BLaER1 (cell line): Measurements from ENCODE around the gene SLCO4A1.
A peak's percentile ranks its signal among the peaks of the same experiment; 100 is the strongest.

Experiments
- H3K27ac ChIP-seq: shearing (Covaris generic); formaldehyde crosslinking; 2 replicates; pipeline ENCODE4 v1.8.1; 2022
- H3K27me3 ChIP-seq: shearing (Covaris generic); formaldehyde crosslinking; 2 replicates; pipeline ENCODE4 v1.8.1; 2022
- H3K36me3 ChIP-seq: shearing (Covaris generic); formaldehyde crosslinking; 2 replicates; pipeline ENCODE4 v1.8.1; 2022
- H3K4me1 ChIP-seq: shearing (Covaris generic); formaldehyde crosslinking; 2 replicates; pipeline ENCODE4 v1.8.1; 2022
- H3K4me2 ChIP-seq: shearing (Covaris generic); formaldehyde crosslinking; 2 replicates; pipeline ENCODE4 v1.8.1; 2022
- H3K4me3 ChIP-seq: shearing (Covaris generic); formaldehyde crosslinking; 2 replicates; pipeline ENCODE4 v1.8.1; 2022
- H3K9ac ChIP-seq: shearing (Covaris generic); formaldehyde crosslinking; 2 replicates; pipeline ENCODE4 v1.8.1; 2022
- H3K9me3 ChIP-seq: shearing (Covaris generic); formaldehyde crosslinking; 2 replicates; pipeline ENCODE4 v1.8.1; 2022
- H4K20me1 ChIP-seq: shearing (Covaris generic); formaldehyde crosslinking; 2 replicates; pipeline ENCODE4 v1.8.1; 2022
- Cebpa-rat ChIP-seq: shearing (Covaris generic); IDR thresholded peaks from 2 replicates; pipeline ENCODE4 v1.8.1; 2022

Gene SLCO4A1

DNA sequence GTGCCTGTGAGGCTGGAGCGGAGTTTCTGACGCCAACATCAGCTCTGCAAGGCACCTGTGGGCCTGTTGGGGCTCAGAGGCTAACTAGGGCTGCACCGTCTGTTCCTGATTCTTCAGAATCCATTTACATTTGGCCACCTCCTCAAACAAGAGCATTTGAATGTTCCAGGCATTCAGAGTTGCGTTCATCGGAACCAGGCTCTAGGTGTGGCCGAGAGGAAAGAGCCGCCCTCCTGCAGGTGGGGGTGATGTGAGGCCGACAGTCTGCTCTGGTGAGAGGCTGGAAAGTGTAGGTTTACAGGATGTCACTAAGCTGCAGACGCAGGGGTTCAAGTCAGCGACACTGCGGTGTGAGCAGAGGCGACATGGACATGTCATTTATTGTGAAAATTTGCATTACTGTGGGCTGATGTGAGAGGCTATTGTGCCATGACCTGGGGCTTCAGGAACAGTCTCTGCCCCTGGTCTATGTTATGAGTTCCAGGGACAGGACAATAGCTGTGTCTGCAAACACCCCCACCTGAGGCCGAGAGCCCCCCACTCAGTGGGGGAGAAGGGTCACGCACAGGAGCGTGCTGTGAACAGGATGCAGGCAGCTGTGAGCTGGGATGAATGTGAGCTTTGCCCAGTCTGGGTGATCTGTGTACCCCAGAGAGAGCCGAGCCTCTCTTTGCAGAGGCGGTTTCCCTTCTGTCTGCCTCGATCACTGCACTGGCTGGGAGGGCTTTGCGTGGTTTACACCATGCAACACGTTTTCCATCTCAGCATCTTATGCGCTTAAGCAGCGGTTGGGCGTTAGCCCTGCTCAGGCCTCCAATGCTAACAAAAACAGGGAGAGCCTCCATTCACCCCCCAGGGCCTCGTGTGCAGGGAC is 21.1 kb downstream of the SLCO4A1 start:
- 0 out of 2 replicates have a peak overlapping the region, but pooled peaks have one; percentile 4 for H3K27ac ChIP-seq
- H3K9me3 ChIP-seq, result no peaks in the 10 kb centered on the region
- no peaks in the 10 kb centered on the region for H3K27me3 ChIP-seq
- no peak overlapping the region for H3K4me2 ChIP-seq
- H3K4me3 ChIP-seq, result no peak overlapping the region
- peaks cover 67% of the 10 kb centered on the region for H4K20me1 ChIP-seq
- no peak overlapping the region for H3K9ac ChIP-seq
- H3K4me1 ChIP-seq, result peaks cover 11% of the 10 kb centered on the region; the same call in 1 of the 2 replicates
- H3K36me3 ChIP-seq, result peaks cover 88% of the 10 kb centered on the region
- no peak for TF ChIP-seq Cebpa-rat

DNA sequence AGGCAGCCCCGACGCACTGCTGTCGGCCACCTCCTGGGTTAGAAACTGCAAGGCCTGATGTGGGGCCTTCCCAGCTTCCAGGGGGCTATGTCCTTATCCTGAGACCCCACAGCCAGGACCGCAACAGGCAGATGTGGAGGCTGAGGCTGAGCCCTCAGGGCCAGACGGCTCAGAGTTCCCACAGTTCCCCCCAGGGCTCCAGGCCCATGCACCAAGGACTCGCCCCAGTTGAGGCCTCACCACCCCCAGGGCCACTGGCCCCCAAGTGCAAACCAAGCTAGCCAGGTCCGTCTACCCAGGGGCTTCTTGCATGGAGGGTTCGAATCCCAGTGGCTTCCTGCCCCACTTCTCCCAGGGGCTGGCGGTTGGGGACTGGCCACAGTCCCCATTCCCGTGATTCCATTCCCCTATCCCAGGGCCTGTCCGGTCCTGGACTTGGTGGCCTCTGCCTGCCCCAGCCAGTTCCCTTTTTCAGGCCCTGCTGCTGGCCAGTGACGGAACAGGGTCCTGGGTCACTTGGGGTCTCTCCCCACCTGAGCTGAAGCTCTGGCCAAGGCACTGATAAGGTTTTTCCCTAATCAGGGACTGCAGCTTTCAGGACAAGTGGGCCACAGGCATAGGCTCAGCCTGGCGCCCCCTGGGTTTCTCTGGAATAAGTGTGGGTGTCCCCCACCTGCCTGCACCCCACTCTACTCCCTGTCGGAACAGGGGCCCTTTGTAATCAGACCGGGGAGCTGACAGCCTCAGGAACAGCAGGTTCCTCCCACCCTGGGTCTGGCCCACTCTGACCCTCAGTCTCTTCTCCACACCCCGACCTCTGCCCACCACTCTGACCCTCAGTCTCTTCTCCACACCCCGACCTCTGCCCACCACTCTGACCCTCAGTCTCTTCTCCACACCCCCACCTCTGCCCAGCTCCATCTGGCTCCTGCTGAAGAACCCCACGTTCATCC is 22.0 kb downstream of the SLCO4A1 start:
- no peaks in the 10 kb centered on the region for H3K27me3 ChIP-seq
- H3K9me3 ChIP-seq, result no peaks in the 10 kb centered on the region
- peaks cover 11% of the 10 kb centered on the region; the same call in 1 of the 2 replicates for H3K4me1 ChIP-seq
- no peak for TF ChIP-seq Cebpa-rat
- peaks cover 88% of the 10 kb centered on the region for H3K36me3 ChIP-seq
- no peak overlapping the region for H3K4me3 ChIP-seq
- no peak overlapping the region for H3K4me2 ChIP-seq
- 0 out of 2 replicates have a peak overlapping the region, but pooled peaks have one; percentile 19 for H3K9ac ChIP-seq
- H4K20me1 ChIP-seq, result peaks cover 59% of the 10 kb centered on the region
- 0 out of 2 replicates have a peak overlapping the region, but pooled peaks have one; percentile 4 for H3K27ac ChIP-seq

GRCh38 chr20:62665153-62665754 is 23.0 kb downstream of the SLCO4A1 start:
- Histone ChIP-seq H3K9ac (0 out of 2 replicates have a peak overlapping the region, but pooled peaks have one; percentile 19), H3K4me3 (no peak overlapping the region), H3K27me3 (no peaks in the 10 kb centered on the region), H3K36me3 (peaks cover 88% of the 10 kb centered on the region), H3K27ac (no peak overlapping the region), H3K4me1 (peaks cover 11% of the 10 kb centered on the region; the same call in 1 of the 2 replicates), H3K9me3 (no peaks in the 10 kb centered on the region), H4K20me1 (peaks cover 49% of the 10 kb centered on the region), H3K4me2 (no peak overlapping the region)
- TF ChIP-seq Cebpa-rat, result no peak

- peaks cover 44% of the 10 kb centered on the region for H4K20me1 ChIP-seq
- TF ChIP-seq Cebpa-rat, result no peak
- H3K4me1 ChIP-seq, result peaks cover 12% of the 10 kb centered on the region
- no peaks in the 10 kb centered on the region for H3K9me3 ChIP-seq
- peaks cover 89% of the 10 kb centered on the region for H3K36me3 ChIP-seq
- no peak overlapping the region for H3K9ac ChIP-seq
- no peak overlapping the region for H3K4me3 ChIP-seq
- H3K27me3 ChIP-seq, result no peaks in the 10 kb centered on the region
- H3K27ac ChIP-seq, result no peak overlapping the region
- H3K4me2 ChIP-seq, result no peak overlapping the region
Observed at GRCh38 chr20:62665826-62666735, 23.8 kb downstream of the SLCO4A1 start.

DNA sequence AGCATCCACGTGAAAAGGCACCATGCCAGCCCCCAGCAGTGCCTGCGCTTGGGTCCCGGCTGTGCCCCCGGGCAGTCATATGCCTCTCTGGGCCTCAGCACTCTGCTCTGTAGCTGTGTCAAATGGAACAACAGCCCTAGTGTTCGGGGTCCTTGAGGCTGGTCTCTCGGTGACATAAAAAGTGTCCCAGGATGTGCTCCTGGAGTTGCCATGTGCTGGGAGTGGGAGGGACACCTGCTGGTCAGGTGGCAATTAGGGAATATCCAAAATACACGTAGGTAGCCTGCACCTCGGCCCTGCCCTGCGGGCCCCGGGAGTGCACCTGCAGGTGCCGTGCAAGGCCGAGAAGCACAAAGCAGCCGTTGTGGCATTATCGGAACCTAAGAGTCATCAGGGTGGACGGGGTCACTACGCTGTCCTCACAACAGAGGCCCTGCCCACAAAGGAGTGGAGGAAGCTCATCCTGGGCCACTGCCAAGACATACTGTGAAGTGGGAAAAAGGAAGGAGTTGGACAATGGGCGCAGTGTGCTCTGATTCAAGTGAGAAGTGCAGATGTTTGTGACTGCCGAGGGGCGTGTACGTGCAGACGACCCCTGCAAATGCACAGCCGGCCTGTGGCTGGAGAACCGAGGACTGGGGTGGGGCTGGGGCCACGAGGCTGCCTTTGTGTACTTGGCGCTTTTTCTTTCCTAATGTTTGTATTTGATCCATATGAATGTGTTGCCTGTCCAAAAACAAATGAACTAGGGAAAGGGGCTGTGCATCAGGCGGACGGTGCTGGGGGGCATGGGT is 24.6 kb downstream of the SLCO4A1 start:
- H4K20me1 ChIP-seq, result peaks cover 35% of the 10 kb centered on the region
- no peak overlapping the region for H3K4me2 ChIP-seq
- TF ChIP-seq Cebpa-rat, result no peak
- H3K36me3 ChIP-seq, result peaks cover 89% of the 10 kb centered on the region
- H3K27me3 ChIP-seq, result no peaks in the 10 kb centered on the region
- H3K9ac ChIP-seq, result no peak overlapping the region
- no peak overlapping the region for H3K4me3 ChIP-seq
- H3K27ac ChIP-seq, result no peak overlapping the region
- peaks cover 12% of the 10 kb centered on the region for H3K4me1 ChIP-seq
- H3K9me3 ChIP-seq, result no peaks in the 10 kb centered on the region

GRCh38 chr20:62667530-62668440 is 25.5 kb downstream of the SLCO4A1 start:
- Histone ChIP-seq H3K9ac (no peak overlapping the region), H3K4me2 (no peak overlapping the region), H3K27ac (no peak overlapping the region), H4K20me1 (peaks cover 33% of the 10 kb centered on the region), H3K36me3 (peaks cover 93% of the 10 kb centered on the region), H3K4me1 (peaks cover 19% of the 10 kb centered on the region), H3K4me3 (no peak overlapping the region), H3K9me3 (no peaks in the 10 kb centered on the region), H3K27me3 (no peaks in the 10 kb centered on the region)
- TF ChIP-seq Cebpa-rat, result no peak

GRCh38 chr20:62668441-62669027 is 26.2 kb downstream of the SLCO4A1 start:
- TF ChIP-seq Cebpa-rat, result no peak
- Histone ChIP-seq H3K4me3 (no peak overlapping the region), H3K27me3 (no peaks in the 10 kb centered on the region), H3K9me3 (no peaks in the 10 kb centered on the region), H3K4me1 (peaks cover 20% of the 10 kb centered on the region), H3K27ac (no peak overlapping the region), H3K9ac (no peak overlapping the region), H3K36me3 (peaks cover 92% of the 10 kb centered on the region), H4K20me1 (peaks cover 26% of the 10 kb centered on the region), H3K4me2 (no peak overlapping the region)
